Thyroid gland (tissue), 4 donors: ENCODE measurements around the gene FBXL13.

Source experiments
- CTCF ChIP-seq, 6 experiments: fragments of 200-600 bp in 3 of 6; fragments of 450-650 bp in 3 of 6; sonication (generic) in 3 of 6; IDR thresholded peaks; one replicate each; pipeline ENCODE4 v1.5.1; 2016 to 2019; ENCODE audit warnings: antibody characterized with exemption in 6 of 6, mild to moderate bottlenecking in 2 of 6, inconsistent platforms in 1 of 6, moderate library complexity in 1 of 6
- POLR2A ChIP-seq, 2 donors: fragments of 450-650 bp; IDR thresholded peaks; one replicate each; pipeline ENCODE4 v1.6.1; 2017; ENCODE audit warnings: antibody characterized with exemption in 2 of 2, mild to moderate bottlenecking in 2 of 2, moderate library complexity in 1 of 2

- TF ChIP-seq CTCF (IDR thresholded peaks at IDR 0.05) (no peak), POLR2A (IDR thresholded peaks at IDR 0.05) (no peak)
These were observed 183.5 kb downstream of the FBXL13 start for GRCh38 chr7:102890971-102891692.
